Keratinocyte (primary cell): ENCODE results near the gene SLX1A. TPM values are rescaled to one million over a fixed set of nuclear protein-coding genes. Genes with fewer than 3 reads are reported as not detected.

ENCODE experiments used
- DNase-seq: peaks from one replicate; pipeline ENCODE4 v3.0.0-alpha.2; 2011; ENCODE audit warnings: low read depth, missing footprints, low spot score
- FAIRE-seq: peaks from 2 replicates; lab custom pipeline; 2011; peaks lifted over from hg19 to GRCh38; lab: Jason Lieb, UNC
- H2AFZ ChIP-seq: 2 replicates; pipeline ENCODE4 v1.6.0; 2012; ENCODE audit warnings: low read length, control low read depth, inconsistent platforms; ENCODE audit not compliant: control insufficient read depth
- H3K27ac ChIP-seq: 2 replicates; pipeline ENCODE4 v1.5.1; 2011; ENCODE audit warnings: low read length; ENCODE audit not compliant: control insufficient read depth, insufficient read depth
- H3K27me3 ChIP-seq: 3 replicates; pipeline ENCODE4 v1.6.0; 2011; ENCODE audit warnings: low read length; ENCODE audit not compliant: control insufficient read depth, insufficient read depth; ENCODE audit errors: extremely low read depth
- H3K36me3 ChIP-seq, 2 experiments: 2 replicates in 1 of 2; 3 replicates in 1 of 2; pipeline ENCODE4 v1.5.1; 2011; ENCODE audit warnings: low read length in 2 of 2, mild to moderate bottlenecking in 1 of 2; ENCODE audit not compliant: control insufficient read depth in 2 of 2, insufficient read depth in 2 of 2; ENCODE audit errors: extremely low read depth in 1 of 2
- H3K4me1 ChIP-seq: 3 replicates; pipeline ENCODE4 v1.5.1; 2011; ENCODE audit warnings: low read length; ENCODE audit not compliant: control insufficient read depth, insufficient read depth; ENCODE audit errors: extremely low read depth
- H3K4me2 ChIP-seq: 3 replicates; pipeline ENCODE4 v1.6.0; 2011; ENCODE audit warnings: low read depth, low read length; ENCODE audit not compliant: control insufficient read depth, insufficient read depth; ENCODE audit errors: extremely low read depth
- H3K4me3 ChIP-seq, 3 experiments: fragments of 200-600 bp in 1 of 3; sonication (generic) in 1 of 3; 2 replicates in 2 of 3; 3 replicates in 1 of 3; pipeline ENCODE4 v1.5.1; 2011 to 2016; ENCODE audit warnings: low read length in 3 of 3, mild to moderate bottlenecking in 3 of 3, control low read depth in 2 of 3, inconsistent platforms in 1 of 3, low read depth in 1 of 3, mixed read lengths in 1 of 3, mixed run types in 1 of 3, moderate library complexity in 1 of 3; ENCODE audit not compliant: control insufficient read depth in 2 of 3, insufficient read depth in 2 of 3; ENCODE audit errors: extremely low read depth in 1 of 3
- H3K79me2 ChIP-seq: 2 replicates; pipeline ENCODE4 v1.6.0; 2012; ENCODE audit warnings: low read length; ENCODE audit not compliant: control insufficient read depth, insufficient read depth
- H3K9ac ChIP-seq: 3 replicates; pipeline ENCODE4 v1.6.0; 2011; ENCODE audit warnings: low read length; ENCODE audit not compliant: control insufficient read depth, insufficient read depth; ENCODE audit errors: extremely low read depth
- H3K9me1 ChIP-seq: 3 replicates; pipeline ENCODE4 v1.6.0; 2011; ENCODE audit warnings: low read length; ENCODE audit not compliant: control insufficient read depth, insufficient read depth; ENCODE audit errors: extremely low read depth
- H3K9me3 ChIP-seq: 2 replicates; pipeline ENCODE4 v1.5.1; 2012; ENCODE audit warnings: low read depth, low read length; ENCODE audit not compliant: control insufficient read depth
- H4K20me1 ChIP-seq: 3 replicates; pipeline ENCODE4 v1.6.0; 2011; ENCODE audit warnings: low read length; ENCODE audit not compliant: control insufficient read depth, insufficient read depth; ENCODE audit errors: extremely low read depth
- EZH2 ChIP-seq: IDR thresholded peaks from one replicate; pipeline ENCODE4 v1.6.1; 2012; ENCODE audit warnings: inconsistent platforms, mild to moderate bottlenecking, low read length, moderate library complexity
- dilution Hi-C: fragments of 300-500 bp; cut with MboI; formaldehyde crosslinking; loops from one replicate; pipeline ENCODE4 v1.7.0; 2020; ENCODE audit warnings: low sequenced_read_pairs; ENCODE audit not compliant: extremely low pct_ligation_motif_present
- polyA plus RNA-seq, 5 experiments: library from polyadenylated mRNA; depleted of rRNA in 3 of 5; stranded (reverse) in 3 of 5; stranded (forward) in 1 of 5; unstranded in 1 of 5; fragments of >200 nt; gene quantifications; 1 replicate in 1 of 5; 2 replicates in 3 of 5; 3 replicates in 1 of 5; pipeline versions ENCODE4 v1.2.1 to v1.2.3, GENCODE V29; 2011 to 2012; ENCODE audit warnings: missing spikeins in 2 of 5, low read depth in 1 of 5, low replicate concordance in 1 of 5
- TF ChIP-seq, protein P1 (sequence below), 3 experiments: IDR thresholded peaks in 1 of 3; conservative IDR thresholded peaks in 1 of 3; optimal IDR thresholded peaks in 1 of 3; 2 replicates in 2 of 3; 3 replicates in 1 of 3; pipeline versions ENCODE3 to v1.5.1; 2011; ENCODE audit warnings: low read length in 3 of 3, mild to moderate bottlenecking in 3 of 3, moderate library complexity in 2 of 3, control low read depth in 1 of 3, inconsistent platforms in 1 of 3; ENCODE audit not compliant: insufficient read depth in 2 of 3; ENCODE audit errors: extremely low read depth in 1 of 3

Gene SLX1A
- polyA plus RNA-seq, 1 donor (not counting 4 experiments of a cell fraction or from before 2014, with no cell fraction given): 5.4 TPM

DNA sequence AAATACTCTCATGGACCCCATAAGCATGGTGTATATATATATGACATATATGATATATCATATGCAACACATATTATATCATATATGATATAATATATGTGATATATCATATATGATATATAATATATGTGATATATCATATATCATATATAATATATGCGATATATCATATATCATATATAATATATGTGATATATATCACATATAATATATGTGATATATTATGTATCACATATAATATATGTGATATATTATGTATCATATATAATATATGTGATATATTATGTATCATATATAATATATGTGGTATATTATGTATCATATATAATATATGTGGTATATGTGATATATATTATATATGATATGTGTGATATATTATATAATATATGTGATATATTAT is 48.8 kb upstream of the SLX1A start:
- FAIRE-seq (no peak), DNase-seq (no peak)
- Histone ChIP-seq H3K9me1 (no peaks in the 10 kb centered on the region), H3K27me3 (peaks cover 3% of the 10 kb centered on the region), H3K27ac (no peak overlapping the region), H3K4me1 (no peaks in the 10 kb centered on the region), H2AFZ (no peak overlapping the region), H3K9ac (no peak overlapping the region), H3K4me3 (no peak overlapping the region), H3K79me2 (no peaks in the 10 kb centered on the region), H3K36me3 (no peaks in the 10 kb centered on the region), H3K4me2 (no peak overlapping the region), H4K20me1 (no peaks in the 10 kb centered on the region), H3K9me3 (no peaks in the 10 kb centered on the region)
- TF ChIP-seq, protein P1, sequence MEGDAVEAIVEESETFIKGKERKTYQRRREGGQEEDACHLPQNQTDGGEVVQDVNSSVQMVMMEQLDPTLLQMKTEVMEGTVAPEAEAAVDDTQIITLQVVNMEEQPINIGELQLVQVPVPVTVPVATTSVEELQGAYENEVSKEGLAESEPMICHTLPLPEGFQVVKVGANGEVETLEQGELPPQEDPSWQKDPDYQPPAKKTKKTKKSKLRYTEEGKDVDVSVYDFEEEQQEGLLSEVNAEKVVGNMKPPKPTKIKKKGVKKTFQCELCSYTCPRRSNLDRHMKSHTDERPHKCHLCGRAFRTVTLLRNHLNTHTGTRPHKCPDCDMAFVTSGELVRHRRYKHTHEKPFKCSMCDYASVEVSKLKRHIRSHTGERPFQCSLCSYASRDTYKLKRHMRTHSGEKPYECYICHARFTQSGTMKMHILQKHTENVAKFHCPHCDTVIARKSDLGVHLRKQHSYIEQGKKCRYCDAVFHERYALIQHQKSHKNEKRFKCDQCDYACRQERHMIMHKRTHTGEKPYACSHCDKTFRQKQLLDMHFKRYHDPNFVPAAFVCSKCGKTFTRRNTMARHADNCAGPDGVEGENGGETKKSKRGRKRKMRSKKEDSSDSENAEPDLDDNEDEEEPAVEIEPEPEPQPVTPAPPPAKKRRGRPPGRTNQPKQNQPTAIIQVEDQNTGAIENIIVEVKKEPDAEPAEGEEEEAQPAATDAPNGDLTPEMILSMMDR (optimal IDR thresholded peaks at IDR 0.05 in 1 of 3, IDR thresholded peaks at IDR 0.05 in 1 of 3, conservative IDR thresholded peaks at IDR 0.05 in 1 of 3; ENCODE audit: extremely low read depth in 1 of 3, insufficient read depth in 2 of 3, low read length in 3 of 3): no peak
- no peak for TF ChIP-seq EZH2
- dilution Hi-C loops: no loop called here

DNA sequence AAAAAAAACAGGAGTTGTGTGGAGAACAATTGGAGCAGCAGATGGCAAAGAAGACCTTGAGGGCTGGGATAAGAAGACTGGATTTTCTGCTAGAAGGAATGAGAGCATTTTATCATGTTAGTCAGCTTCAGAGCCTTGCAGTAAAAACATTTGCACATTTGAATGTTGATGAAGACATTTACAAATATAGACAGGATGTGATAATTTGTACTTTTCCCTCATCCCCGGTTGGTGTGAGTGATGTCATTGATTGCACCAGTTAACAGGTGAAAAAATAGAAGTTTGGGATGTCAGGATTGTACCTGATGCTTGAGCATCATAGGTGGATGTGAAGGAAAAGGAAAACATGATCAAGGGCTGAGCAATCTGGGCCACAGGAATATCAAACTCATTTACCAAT is 48.0 kb upstream of the SLX1A start:
- peaks cover 3% of the 10 kb centered on the region for H3K27me3 ChIP-seq
- no peaks in the 10 kb centered on the region for H3K36me3 ChIP-seq
- no peaks in the 10 kb centered on the region for H3K9me3 ChIP-seq
- no peak overlapping the region for H3K27ac ChIP-seq
- TF ChIP-seq, protein P1 (optimal IDR thresholded peaks at IDR 0.05 in 1 of 3, IDR thresholded peaks at IDR 0.05 in 1 of 3, conservative IDR thresholded peaks at IDR 0.05 in 1 of 3; ENCODE audit: extremely low read depth in 1 of 3, insufficient read depth in 2 of 3, low read length in 3 of 3): no peak
- TF ChIP-seq EZH2: no peak
- H4K20me1 ChIP-seq: no peaks in the 10 kb centered on the region
- DNase-seq (no peak), FAIRE-seq (no peak)
- no peaks in the 10 kb centered on the region for H3K9me1 ChIP-seq
- H3K4me3 ChIP-seq: no peak overlapping the region
- H2AFZ ChIP-seq: no peak overlapping the region
- no peaks in the 10 kb centered on the region for H3K79me2 ChIP-seq
- H3K4me1 ChIP-seq: no peaks in the 10 kb centered on the region
- no peak overlapping the region for H3K4me2 ChIP-seq
- H3K9ac ChIP-seq: no peak overlapping the region
- dilution Hi-C loops: no loop called here
